Uterus (tissue), 4 donors: ENCODE results near the gene MTSS2. TPM values are rescaled to one million over a fixed set of nuclear protein-coding genes. Genes with fewer than 3 reads are reported as not detected.
"Not testable (repeated sequence)": the region's sequence is repeated elsewhere in the genome, so short reads cannot be mapped to it uniquely, and the experiment has no call there.

ENCODE experiments used
- DNase-seq, 2 donors: peaks; one replicate each; pipeline ENCODE4 v3.0.0-alpha.2; 2019 to 2020
- H3K27ac ChIP-seq, 2 donors: fragments of 200-600 bp; sonication (generic); 1 replicate in 1 of 2; 2 replicates in 1 of 2; pipeline ENCODE4 v1.5.1; 2016 to 2018
- H3K27me3 ChIP-seq, 2 donors: fragments of 200-600 bp; sonication (generic); one replicate each; pipeline ENCODE4 v1.5.1; 2018 to 2019; ENCODE audit warnings: control low read depth in 1 of 2
- H3K36me3 ChIP-seq, 2 donors: fragments of 200-600 bp; sonication (generic); one replicate each; pipeline ENCODE4 v1.5.1; 2019; ENCODE audit warnings: control low read depth in 1 of 2
- H3K4me1 ChIP-seq, 2 donors: fragments of 200-600 bp; sonication (generic); one replicate each; pipeline ENCODE4 v1.5.1; 2018 to 2019; ENCODE audit warnings: control low read depth in 1 of 2
- H3K4me3 ChIP-seq, 2 donors: fragments of 200-600 bp; sonication (generic); 1 replicate in 1 of 2; 2 replicates in 1 of 2; pipeline ENCODE4 v1.5.1; 2018 to 2019; ENCODE audit warnings: mild to moderate bottlenecking in 1 of 2
- H3K9me3 ChIP-seq, 2 donors: fragments of 200-600 bp; sonication (generic); one replicate each; pipeline ENCODE4 v1.5.1; 2019; ENCODE audit warnings: control low read depth in 1 of 2
- CTCF ChIP-seq, 4 experiments: fragments of 200-600 bp in 2 of 4; fragments of 450-650 bp in 2 of 4; sonication (generic) in 2 of 4; IDR thresholded peaks; one replicate each; pipeline ENCODE4 v1.5.1; 2016 to 2019; ENCODE audit warnings: antibody characterized with exemption in 4 of 4, mild to moderate bottlenecking in 2 of 4, moderate library complexity in 1 of 4
- POLR2A ChIP-seq, 2 donors: fragments of 450-650 bp; IDR thresholded peaks; one replicate each; pipeline ENCODE4 v1.6.1; 2016; ENCODE audit warnings: antibody characterized with exemption in 2 of 2, mild to moderate bottlenecking in 1 of 2, moderate library complexity in 1 of 2
- intact Hi-C: fragments of 100-400 bp; cut with DNase I; formaldehyde crosslinking; loops from one replicate; pipeline ENCODE4 v1.15.1; 2023; ENCODE audit warnings: low total_unique reads
- total RNA-seq, 4 donors: library from RNA; depleted of rRNA in 3 of 4; stranded (reverse); fragments of >200 nt in 3 of 4; gene quantifications; one replicate each; pipeline versions ENCODE4 v1.1.0 to v1.2.4, GENCODE V29; 2014 to 2023
- donor health status: DM: yes; HTN: yes; CAD: no.

The MTSS2 gene
- total RNA-seq, 4 donors from 2014 or later: 11.2 to 142 (median 18.2) TPM

- TF ChIP-seq CTCF (IDR thresholded peaks at IDR 0.05) (no peak), POLR2A (IDR thresholded peaks at IDR 0.05) (no peak)
- intact Hi-C loops: no loop called here
- Histone ChIP-seq H3K4me3 (no peak overlapping the region), H3K4me1 (peaks cover 8 to 11% of the 10 kb centered on the region in 2 donors), H3K27me3 (no peaks in the 10 kb centered on the region), H3K36me3 (no peaks in the 10 kb centered on the region), H3K9me3 (no peaks in the 10 kb centered on the region), H3K27ac (no peak overlapping the region)
- DNase-seq: no peak
Observed at GRCh38 chr16:70675851-70676513, 9.9 kb downstream of the MTSS2 start.

- H3K4me1 ChIP-seq: no peaks in the 10 kb centered on the region
- intact Hi-C loops: no loop called here
- no peaks in the 10 kb centered on the region for H3K36me3 ChIP-seq
- H3K27me3 ChIP-seq: no peaks in the 10 kb centered on the region
- H3K27ac ChIP-seq: no peak overlapping the region
- TF ChIP-seq CTCF (IDR thresholded peaks at IDR 0.05) (no peak), POLR2A (IDR thresholded peaks at IDR 0.05) (no peak)
- no peak overlapping the region for H3K4me3 ChIP-seq
- no peak for DNase-seq
- H3K9me3 ChIP-seq: no peaks in the 10 kb centered on the region
Observed at GRCh38 chr16:70674221-70675014, 11.4 kb downstream of the MTSS2 start.

- H3K36me3 ChIP-seq, intact Hi-C loops, H3K27me3 ChIP-seq, H3K27ac ChIP-seq, DNase-seq, H3K4me1 ChIP-seq, H3K4me3 ChIP-seq, H3K9me3 ChIP-seq: not testable (repeated sequence)
Observed at GRCh38 chr16:70670938-70671337, 14.9 kb downstream of the MTSS2 start.

- no peaks in the 10 kb centered on the region for H3K36me3 ChIP-seq
- intact Hi-C loops: no loop called here
- no peak overlapping the region for H3K27ac ChIP-seq
- DNase-seq: no peak
- no peaks in the 10 kb centered on the region for H3K9me3 ChIP-seq
- H3K27me3 ChIP-seq: no peaks in the 10 kb centered on the region
- TF ChIP-seq CTCF (IDR thresholded peaks at IDR 0.05) (no peak), POLR2A (IDR thresholded peaks at IDR 0.05) (no peak)
- H3K4me3 ChIP-seq: no peak overlapping the region
- no peaks in the 10 kb centered on the region for H3K4me1 ChIP-seq
Observed at GRCh38 chr16:70670175-70670574, 15.7 kb downstream of the MTSS2 start.

- no peaks in the 10 kb centered on the region for H3K27me3 ChIP-seq
- no peak overlapping the region for H3K27ac ChIP-seq
- peak in 1 of 2 donors; percentile 11 for DNase-seq
- no peaks in the 10 kb centered on the region for H3K36me3 ChIP-seq
- intact Hi-C loops: no loop called here
- no peak for TF ChIP-seq CTCF (IDR thresholded peaks at IDR 0.05)
- H3K4me1 ChIP-seq: peaks cover 0 to 21% of the 10 kb centered on the region in 2 donors
- no peaks in the 10 kb centered on the region for H3K9me3 ChIP-seq
- H3K4me3 ChIP-seq: no peak overlapping the region
Observed at GRCh38 chr16:70665806-70666735, 19.8 kb downstream of the MTSS2 start.
